ENCODE measurements around the gene USP47.

The USP47 gene

DNA sequence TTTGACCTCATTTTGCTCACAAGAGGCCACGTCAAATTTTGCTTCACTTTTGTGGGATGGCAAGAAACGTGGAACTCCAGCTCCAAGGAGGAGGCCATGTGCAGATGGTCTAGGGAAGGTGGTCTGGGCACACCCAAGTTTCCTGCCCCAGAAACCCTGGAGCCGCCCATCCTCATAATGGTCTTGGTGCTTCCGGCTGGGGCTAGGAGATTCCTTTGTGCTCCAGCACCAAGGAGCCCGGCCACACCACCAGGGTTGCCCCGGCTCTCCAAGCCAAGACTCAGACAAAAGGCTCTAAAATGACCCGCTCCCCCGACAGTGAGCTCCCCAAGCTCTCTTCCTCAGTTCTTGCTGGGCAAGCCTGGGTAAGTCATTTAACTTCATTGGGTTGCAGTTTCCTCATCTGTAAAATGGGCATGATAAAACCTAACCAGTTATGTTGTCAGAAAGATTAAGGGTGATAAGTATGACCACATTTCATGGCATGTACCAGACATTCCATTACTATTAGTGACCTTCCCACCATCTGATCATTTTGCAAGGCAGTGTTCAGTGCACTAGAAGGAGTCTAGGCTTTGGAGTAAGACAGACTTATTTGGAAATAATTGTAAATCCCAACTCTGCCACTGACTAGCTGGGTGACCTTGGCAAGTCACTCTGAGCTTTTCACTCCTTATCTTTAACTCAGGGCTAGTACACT, 143.4 kb downstream of the USP47 start:
- DNase-seq = no peak

DNA sequence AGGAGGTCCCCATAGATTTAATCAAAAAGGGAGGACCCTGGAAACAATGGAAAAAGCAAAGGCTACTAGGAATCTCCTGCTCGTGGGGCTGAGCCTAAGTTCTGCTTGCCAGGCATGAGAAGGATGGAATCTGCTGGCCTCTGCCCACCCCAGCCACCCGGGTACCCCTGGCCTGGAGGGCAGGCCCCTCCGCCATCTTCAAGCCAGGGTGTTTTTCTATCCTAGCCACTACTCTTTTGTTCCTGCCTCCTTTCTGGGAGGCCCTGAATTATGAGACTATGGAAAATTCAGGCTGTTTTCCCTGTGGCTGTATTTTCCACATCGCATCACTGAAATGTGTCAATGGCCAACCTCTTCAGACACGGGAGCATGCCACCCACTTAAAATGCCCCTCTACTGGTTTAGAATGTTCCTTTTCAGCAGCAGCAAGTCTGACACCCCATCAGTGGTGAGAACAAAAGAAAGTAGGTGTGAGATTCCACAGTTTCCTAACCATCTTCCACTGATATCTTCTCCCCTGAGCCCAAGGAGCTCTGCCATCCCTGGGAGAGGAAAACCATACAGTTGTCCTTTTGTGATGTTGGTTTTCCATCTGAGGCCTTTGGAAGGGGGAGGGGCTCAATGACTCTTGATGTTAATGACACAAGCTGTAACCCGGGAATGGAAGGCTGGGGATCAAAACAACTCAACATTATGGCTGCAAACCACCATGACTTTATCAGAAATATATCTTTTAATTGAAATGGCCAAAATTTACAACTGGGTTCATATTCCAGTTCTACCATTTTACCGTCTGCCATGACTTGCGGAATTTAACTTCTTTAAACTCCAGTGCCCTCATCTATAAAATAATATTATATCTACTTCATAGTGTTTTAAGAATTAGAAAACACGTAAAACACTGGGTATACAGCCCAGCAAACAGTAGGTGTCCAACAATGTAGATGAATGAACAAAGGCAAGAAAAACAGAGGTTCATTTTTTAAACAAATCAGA, 144.5 kb downstream of the USP47 start:
- no peak for DNase-seq

DNA sequence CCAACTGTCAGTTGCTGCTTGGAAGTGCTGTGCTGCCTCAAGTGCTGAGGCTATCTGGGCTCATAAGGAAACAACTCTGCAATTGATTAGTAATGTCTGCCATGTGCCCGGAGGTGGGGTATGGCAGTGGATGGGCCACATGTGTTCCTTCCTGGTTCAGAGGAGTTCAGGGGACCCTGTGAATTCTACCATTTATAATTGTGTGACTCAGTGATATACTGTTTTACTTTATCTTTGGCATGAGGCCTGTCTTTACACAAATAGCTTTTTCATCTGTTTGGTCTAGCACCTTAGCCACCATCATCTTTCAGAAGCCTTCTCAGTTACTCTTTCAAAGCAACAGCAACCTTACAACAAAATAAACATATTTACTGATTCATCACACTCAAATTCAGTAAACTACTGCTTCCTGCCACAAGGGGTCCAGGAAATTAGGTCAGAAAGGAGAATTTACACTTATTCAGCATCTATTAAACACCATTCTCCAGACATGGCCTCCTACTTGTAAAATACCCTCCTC, 145.8 kb downstream of the USP47 start:
- peak; percentile 5 for DNase-seq

- no peak for DNase-seq
Measured at GRCh38 chr11:11988099-11988651, 146.4 kb downstream of the USP47 start.

DNA sequence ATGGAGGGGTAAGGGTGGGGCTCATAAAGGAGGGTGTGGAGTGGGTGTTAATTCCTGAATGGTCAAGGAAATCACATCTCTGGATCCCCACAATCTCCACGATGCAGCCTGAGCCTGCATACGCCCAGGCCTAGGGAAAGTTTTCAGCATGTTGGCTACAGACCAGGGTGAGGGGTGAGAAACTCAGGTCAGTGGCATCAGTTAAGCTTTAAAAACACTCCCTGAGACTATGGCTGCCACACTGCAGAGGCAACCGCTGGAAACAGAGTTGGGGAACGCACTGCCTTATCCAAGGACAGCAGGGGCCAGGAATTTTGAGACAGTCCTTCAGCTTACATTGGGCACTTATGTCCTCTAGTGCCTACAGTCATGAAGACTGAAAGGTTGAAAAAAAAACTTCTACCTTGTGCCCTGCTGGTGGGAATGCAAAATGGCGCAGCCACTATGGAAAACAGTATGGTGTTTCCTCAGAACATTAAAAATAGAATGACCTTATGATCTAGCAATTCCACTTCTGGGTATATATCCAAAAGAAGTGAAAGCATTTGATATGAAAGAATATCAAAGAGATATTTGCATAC, 147.0 kb downstream of the USP47 start:
- no peak for DNase-seq

DNA sequence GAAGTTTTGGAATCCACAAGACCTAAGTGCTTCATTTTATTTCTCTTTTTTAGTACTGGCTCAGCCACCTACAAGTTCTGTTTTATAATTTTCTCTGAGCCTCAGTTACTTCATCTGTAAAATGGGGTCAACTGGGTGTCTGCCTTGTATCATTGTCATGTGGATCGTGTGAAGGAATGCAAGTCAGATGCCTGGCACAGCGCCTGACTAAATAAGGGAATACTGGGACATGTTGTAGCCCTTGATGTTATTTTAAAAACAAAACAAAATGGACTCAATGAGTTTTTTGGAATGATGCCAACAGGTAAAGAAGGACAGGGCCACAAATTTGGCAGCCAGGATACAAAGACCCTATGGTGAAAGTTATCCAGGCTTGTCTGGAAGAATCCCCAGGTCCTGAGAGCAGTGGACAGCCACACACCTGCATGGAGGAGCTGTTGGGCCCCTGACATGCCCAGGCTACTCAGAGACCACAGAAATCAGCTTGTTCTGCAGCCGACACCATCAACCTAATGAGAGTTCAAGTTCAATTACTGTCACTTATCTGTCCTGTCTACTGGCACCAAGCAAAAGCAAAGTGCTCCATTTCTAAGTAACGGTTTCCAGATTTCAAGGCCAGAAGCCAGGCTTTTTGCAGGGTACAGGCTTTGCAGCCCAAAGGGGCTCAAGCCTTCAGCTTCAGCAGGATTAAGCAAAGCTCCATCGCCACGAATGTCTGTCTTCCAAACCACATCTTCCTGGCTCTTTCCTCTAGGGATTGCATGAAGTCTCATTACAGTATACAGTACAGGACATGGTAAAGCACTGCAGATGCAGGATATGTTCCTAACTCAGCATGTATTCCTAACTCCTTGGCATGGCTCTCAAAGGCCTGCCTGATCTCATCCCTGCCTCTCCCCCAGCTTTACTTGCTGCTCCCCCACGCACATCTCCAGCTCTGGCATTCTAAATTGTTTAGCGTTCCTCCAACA, 148.3 kb downstream of the USP47 start:
- no peak for DNase-seq

GRCh38 chr11:11992257-11993212, 150.8 kb downstream of the USP47 start:
- no peak for DNase-seq

- no peak for DNase-seq
Measured at GRCh38 chr11:11993839-11994238, 152.1 kb downstream of the USP47 start.

DNA sequence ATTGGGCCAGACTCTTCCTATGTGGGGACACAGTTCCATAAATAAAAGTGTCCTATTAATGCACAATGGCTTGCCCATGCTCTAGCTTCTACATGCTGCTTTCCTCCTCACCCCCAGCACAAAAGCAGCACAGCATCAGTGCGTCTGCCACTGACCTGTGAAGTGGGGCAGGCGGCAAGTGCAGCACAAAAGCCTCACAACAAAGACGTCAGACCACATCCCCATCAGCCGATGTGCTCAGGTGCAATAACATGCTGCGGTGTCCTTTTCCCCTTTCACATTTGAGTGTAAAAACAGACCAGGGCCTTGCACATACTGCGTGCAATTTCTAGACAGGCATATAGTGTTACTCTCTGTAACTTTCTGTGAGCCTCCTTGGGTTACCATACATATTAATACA, 153.8 kb downstream of the USP47 start:
- no peak for DNase-seq

DNA sequence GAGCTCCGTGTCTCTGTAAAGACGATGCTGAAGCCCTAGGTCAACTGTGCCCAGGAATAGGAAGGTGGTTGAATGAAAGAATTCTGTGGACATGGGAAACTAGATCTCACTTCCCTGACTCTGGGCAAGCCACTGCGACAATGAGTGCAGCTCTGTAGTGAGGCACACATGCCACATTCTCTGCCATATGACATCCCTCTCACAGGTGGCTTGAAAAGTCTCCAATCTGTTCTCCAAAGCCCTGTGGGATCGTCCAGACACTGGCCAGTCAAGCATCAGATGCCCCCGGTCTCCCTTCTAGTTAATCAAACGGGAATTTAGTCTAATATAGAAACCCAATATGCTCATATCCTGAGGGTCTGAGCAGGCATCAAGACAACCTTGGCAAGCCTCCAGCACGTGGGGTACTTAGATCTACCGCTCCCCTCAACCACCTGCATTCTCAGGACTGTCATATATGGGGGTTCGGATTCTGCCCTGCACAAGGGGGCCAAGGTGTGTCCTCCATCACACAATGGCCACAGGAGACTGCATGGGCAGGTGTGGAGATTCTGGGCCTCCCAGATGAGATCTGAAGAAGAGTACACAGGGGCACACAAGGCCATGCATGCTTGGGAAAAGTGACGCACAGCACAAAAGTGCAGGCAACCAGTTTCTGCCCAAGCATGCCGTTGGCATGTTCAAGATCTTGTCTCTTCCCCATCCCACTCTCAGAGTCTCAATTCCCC, 154.7 kb downstream of the USP47 start:
- no peak for DNase-seq

- DNase-seq = no peak
Measured at GRCh38 chr11:11997049-11997322, 155.2 kb downstream of the USP47 start.

GRCh38 chr11:11998091-11998781, 156.5 kb downstream of the USP47 start:
- DNase-seq = peak; percentile 62

DNA sequence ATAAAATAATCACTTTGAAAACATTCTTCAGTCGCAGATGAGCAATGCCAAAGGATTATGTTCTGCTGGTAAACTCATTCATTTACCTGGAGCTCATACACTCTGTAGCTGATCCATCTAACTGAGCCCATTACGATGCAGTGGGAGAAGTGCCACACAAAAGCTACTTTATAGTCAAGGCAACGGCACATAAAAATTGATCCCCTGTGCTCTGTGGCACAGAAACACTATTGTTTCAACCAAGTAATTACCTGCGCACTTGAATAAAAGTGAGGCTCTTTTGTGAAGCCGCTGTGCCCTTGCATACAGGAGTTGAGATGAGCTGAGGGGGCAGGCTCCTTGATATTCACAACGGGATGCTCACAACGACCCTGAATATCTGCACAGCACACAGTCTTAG, 159.4 kb downstream of the USP47 start:
- no peak for DNase-seq

GRCh38 chr11:12003336-12003735, 161.6 kb downstream of the USP47 start:
- no peak for DNase-seq

- no peak for DNase-seq
Measured at GRCh38 chr11:12003815-12004214, 162.0 kb downstream of the USP47 start.

GRCh38 chr11:12005061-12005460, 163.3 kb downstream of the USP47 start:
- DNase-seq = no peak

DNA sequence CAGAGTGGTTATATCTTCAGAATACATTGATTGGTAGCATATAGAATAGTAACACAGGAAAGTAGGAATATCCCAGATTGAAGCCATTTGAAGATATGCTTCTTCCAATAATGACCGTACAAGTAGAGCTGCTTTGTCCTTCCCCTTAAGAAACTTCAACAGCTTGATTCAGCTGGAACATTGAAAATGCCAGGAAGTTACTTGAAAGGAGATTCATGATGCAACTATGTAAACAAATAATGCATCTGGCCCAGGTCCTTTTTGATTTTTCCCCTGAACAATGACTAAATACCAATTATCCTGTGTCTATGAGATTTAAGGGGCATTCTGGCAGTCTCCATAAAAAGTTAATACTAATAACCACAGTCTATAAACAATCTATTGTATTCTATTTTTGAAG, 163.7 kb downstream of the USP47 start:
- DNase-seq = no peak

DNA sequence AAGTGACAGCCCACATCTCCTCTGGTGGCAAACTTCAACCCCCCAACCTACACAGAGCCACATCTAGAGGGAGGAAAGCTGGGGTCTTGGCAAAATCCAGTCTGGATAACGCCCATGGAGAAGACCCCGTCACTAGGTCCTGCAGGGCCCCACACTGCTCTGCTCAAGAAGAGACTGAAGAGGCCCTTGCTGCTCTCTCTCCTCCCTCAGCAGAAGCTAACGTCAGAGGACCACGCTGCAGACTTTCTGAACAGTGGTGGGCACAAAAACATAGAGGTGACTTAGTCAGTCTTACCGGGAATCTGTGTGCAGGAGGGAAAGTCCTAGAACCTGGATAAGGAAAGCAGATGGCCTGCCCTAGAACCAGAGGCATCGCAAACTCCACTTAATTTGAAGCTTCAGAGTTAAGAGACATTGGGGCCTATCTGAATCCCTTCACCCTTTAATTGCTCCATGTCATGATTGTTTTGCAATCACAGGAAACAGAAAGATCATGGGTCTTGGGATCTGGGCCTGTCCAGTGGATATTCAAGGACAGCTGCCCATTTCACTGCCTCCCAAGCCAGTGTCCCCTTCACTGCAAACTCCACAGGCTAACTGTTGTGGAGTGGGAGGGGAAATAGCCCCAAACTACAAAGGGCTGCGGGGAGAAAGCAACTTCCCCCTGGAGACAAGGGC, 164.9 kb downstream of the USP47 start:
- DNase-seq = no peak

- no peak for DNase-seq
Measured at GRCh38 chr11:12007230-12007593, 165.4 kb downstream of the USP47 start.
